PC-9 (cell line): ENCODE data around the gene RAB15.
A peak's percentile ranks its signal among the peaks of the same experiment; 100 is the strongest.

Experiments used
- EZH2 ChIP-seq: fragments of 200-600 bp; sonication (generic); IDR thresholded peaks from 2 replicates; pipeline ENCODE4 v1.8.0; 2017; ENCODE audit warnings: antibody characterized with exemption, low read depth
- TF ChIP-seq, protein P1 (sequence below): fragments of 200-600 bp; sonication (generic); conservative IDR thresholded peaks from 2 replicates; pipeline ENCODE4 v1.6.1; 2017; ENCODE audit warnings: mixed run types, antibody characterized with exemption, mild to moderate bottlenecking, moderate library complexity

DNA sequence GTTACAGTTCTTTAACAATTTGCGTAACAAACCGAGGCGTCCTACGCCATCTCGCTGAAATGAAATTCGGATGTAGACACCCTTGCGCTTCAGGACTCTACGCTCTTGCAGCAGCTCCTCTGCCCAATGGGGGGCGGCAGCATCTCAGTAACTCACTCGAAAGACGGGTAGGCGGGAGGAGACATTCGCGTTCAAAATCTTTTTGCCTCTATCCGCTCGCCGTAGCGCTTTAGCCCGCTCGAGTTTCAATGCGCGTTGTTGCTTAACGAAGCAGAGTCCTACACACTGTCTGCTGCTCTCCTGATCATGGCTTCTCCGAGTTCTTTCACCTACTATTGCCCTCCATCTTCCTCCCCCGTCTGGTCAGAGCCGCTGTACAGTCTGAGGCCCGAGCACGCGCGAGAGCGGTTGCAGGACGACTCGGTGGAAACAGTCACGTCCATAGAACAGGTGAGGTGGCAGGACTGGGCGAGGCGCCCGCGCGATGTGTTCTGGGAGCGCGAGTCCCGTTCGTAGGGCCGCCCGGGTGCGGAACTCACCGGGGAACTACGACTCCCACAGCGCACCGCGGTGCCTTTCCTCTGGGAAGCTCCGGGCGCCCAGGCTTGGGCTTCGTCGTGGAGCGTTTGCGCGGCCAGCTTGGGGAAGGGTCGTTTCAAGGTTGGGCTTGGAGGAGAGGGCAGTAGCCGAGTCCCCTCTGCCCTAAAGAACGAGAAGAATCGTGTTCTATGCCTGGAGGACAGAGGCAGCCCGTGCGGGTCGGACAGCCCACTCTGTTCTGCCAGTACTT, 14.7 kb upstream of the RAB15 start, which contains the start of gene FNTB:
- TF ChIP-seq, protein P1, sequence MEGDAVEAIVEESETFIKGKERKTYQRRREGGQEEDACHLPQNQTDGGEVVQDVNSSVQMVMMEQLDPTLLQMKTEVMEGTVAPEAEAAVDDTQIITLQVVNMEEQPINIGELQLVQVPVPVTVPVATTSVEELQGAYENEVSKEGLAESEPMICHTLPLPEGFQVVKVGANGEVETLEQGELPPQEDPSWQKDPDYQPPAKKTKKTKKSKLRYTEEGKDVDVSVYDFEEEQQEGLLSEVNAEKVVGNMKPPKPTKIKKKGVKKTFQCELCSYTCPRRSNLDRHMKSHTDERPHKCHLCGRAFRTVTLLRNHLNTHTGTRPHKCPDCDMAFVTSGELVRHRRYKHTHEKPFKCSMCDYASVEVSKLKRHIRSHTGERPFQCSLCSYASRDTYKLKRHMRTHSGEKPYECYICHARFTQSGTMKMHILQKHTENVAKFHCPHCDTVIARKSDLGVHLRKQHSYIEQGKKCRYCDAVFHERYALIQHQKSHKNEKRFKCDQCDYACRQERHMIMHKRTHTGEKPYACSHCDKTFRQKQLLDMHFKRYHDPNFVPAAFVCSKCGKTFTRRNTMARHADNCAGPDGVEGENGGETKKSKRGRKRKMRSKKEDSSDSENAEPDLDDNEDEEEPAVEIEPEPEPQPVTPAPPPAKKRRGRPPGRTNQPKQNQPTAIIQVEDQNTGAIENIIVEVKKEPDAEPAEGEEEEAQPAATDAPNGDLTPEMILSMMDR: peak; percentile 61; the same call in 1 of the 2 replicates
- TF ChIP-seq EZH2: no peak
